ENCODE results near the gene NPIPA1.
"Not testable (repeated sequence)": the region's sequence is repeated elsewhere in the genome, so short reads cannot be mapped to it uniquely, and the experiment has no call there.

DNA sequence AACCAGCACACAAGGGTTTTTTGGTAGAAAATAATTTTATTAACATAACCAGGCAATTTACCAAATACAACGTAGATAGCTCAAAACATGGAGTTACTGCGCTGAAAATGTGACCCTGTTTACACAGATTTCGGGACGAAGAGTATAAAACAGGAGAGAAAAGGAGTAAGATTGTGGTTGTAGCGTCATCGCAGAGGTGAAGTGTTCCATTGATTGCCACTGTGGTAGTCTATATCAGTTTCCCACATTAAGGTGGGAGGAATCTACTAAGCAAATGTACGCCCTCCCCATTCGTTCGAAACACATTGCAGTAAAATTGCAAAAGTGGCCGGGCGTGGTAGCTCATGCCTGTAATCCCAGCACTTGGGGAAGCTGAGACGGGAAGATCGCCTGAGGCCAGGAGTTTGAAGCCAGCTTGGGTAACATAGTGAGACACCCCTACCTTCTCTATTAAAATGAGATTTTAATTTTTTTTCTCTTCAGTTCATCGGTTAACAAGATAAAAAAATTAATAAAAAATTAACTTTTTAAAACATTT lies 36.6 kb downstream of the NPIPA1 start:
- TF ChIP-seq, protein P1, sequence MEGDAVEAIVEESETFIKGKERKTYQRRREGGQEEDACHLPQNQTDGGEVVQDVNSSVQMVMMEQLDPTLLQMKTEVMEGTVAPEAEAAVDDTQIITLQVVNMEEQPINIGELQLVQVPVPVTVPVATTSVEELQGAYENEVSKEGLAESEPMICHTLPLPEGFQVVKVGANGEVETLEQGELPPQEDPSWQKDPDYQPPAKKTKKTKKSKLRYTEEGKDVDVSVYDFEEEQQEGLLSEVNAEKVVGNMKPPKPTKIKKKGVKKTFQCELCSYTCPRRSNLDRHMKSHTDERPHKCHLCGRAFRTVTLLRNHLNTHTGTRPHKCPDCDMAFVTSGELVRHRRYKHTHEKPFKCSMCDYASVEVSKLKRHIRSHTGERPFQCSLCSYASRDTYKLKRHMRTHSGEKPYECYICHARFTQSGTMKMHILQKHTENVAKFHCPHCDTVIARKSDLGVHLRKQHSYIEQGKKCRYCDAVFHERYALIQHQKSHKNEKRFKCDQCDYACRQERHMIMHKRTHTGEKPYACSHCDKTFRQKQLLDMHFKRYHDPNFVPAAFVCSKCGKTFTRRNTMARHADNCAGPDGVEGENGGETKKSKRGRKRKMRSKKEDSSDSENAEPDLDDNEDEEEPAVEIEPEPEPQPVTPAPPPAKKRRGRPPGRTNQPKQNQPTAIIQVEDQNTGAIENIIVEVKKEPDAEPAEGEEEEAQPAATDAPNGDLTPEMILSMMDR (IDR thresholded peaks at IDR 0.05) = not testable (repeated sequence)
- TF ChIP-seq CBFB (CRISPR knock-in tag; IDR thresholded peaks at IDR 0.05; ENCODE audit: low read depth); HMGA2 (CRISPR knock-in tag; IDR thresholded peaks at IDR 0.05); ESRRA (CRISPR knock-in tag; IDR thresholded peaks at IDR 0.05; ENCODE audit: borderline replicate concordance); TEAD4 (CRISPR knock-in tag; IDR thresholded peaks at IDR 0.05): not testable (repeated sequence)
- TF ChIP-seq, protein P2, sequence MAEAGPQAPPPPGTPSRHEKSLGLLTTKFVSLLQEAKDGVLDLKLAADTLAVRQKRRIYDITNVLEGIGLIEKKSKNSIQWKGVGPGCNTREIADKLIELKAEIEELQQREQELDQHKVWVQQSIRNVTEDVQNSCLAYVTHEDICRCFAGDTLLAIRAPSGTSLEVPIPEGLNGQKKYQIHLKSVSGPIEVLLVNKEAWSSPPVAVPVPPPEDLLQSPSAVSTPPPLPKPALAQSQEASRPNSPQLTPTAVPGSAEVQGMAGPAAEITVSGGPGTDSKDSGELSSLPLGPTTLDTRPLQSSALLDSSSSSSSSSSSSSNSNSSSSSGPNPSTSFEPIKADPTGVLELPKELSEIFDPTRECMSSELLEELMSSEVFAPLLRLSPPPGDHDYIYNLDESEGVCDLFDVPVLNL (CRISPR knock-in tag; IDR thresholded peaks at IDR 0.05; ENCODE audit: borderline replicate concordance, low read depth) = not testable (repeated sequence)
- TF ChIP-seq, protein P3, sequence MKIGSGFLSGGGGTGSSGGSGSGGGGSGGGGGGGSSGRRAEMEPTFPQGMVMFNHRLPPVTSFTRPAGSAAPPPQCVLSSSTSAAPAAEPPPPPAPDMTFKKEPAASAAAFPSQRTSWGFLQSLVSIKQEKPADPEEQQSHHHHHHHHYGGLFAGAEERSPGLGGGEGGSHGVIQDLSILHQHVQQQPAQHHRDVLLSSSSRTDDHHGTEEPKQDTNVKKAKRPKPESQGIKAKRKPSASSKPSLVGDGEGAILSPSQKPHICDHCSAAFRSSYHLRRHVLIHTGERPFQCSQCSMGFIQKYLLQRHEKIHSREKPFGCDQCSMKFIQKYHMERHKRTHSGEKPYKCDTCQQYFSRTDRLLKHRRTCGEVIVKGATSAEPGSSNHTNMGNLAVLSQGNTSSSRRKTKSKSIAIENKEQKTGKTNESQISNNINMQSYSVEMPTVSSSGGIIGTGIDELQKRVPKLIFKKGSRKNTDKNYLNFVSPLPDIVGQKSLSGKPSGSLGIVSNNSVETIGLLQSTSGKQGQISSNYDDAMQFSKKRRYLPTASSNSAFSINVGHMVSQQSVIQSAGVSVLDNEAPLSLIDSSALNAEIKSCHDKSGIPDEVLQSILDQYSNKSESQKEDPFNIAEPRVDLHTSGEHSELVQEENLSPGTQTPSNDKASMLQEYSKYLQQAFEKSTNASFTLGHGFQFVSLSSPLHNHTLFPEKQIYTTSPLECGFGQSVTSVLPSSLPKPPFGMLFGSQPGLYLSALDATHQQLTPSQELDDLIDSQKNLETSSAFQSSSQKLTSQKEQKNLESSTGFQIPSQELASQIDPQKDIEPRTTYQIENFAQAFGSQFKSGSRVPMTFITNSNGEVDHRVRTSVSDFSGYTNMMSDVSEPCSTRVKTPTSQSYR (CRISPR knock-in tag; IDR thresholded peaks at IDR 0.05) = not testable (repeated sequence)
